Adrenal gland (tissue), 12 donors: Measurements from ENCODE around the gene RGS12. TPM values are rescaled to one million over a fixed set of nuclear protein-coding genes. Genes with fewer than 3 reads are reported as not detected.

ENCODE experiments used
- DNase-seq, 7 donors: peaks; one replicate each; pipeline ENCODE4 v3.0.0-alpha.2; 2019 to 2020
- H3K27ac ChIP-seq, 5 donors: fragments of 200-600 bp; sonication (generic) in 4 of 5; 1 replicate in 3 of 5; 2 replicates in 2 of 5; pipeline versions ENCODE4 v1.5.1 to v1.8.0; 2016 to 2020; ENCODE audit warnings: mild to moderate bottlenecking in 1 of 5
- H3K27me3 ChIP-seq: fragments of 200-600 bp; 2 replicates; pipeline ENCODE4 v1.8.0; 2021
- H3K36me3 ChIP-seq, 2 donors: fragments of 200-600 bp; replicated peaks in 1 of 2; 1 replicate in 1 of 2; 2 replicates in 1 of 2; pipeline versions ENCODE4 v1.5.1 to v1.8.0; 2018 to 2022
- H3K4me1 ChIP-seq, 2 donors: fragments of 200-600 bp; replicated peaks in 1 of 2; 1 replicate in 1 of 2; 2 replicates in 1 of 2; pipeline versions ENCODE4 v1.5.1 to v1.8.0; 2018 to 2021
- H3K4me3 ChIP-seq, 4 donors: fragments of 200-600 bp; sonication (generic) in 3 of 4; one replicate each; pipeline ENCODE4 v1.5.1; 2016 to 2018
- H3K9me3 ChIP-seq, 3 donors: fragments of 200-600 bp; sonication (generic) in 1 of 3; replicated peaks in 1 of 3; 1 replicate in 2 of 3; 2 replicates in 1 of 3; pipeline versions ENCODE4 v1.5.1 to v1.8.0; 2016 to 2021
- POLR2A ChIP-seq, 2 donors: fragments of 450-650 bp; IDR thresholded peaks; one replicate each; pipeline ENCODE4 v1.6.1; 2017; ENCODE audit warnings: antibody characterized with exemption in 2 of 2, mild to moderate bottlenecking in 2 of 2, moderate library complexity in 1 of 2
- WGBS, 4 donors: extraction: QIAGEN DNeasy Blood & Tissue Kit in 2 of 4; methylation state at CpG; one replicate each; pipeline versions ENCODE4 v1.1.5 to v1.1.7; 2013 to 2017; 5-methylcytosine and 5-hydroxymethylcytosine counted together
- intact Hi-C, 2 donors: fragments of 100-400 bp; cut with DNase I; formaldehyde crosslinking; loops; one replicate each; pipeline versions ENCODE4 v1.14.1 to v1.15.0; 2022 to 2023
- polyA plus RNA-seq, 3 donors: library from polyadenylated mRNA; stranded (reverse); fragments of 200-250 nt in 2 of 3; fragments of 350-450 nt in 1 of 3; fragmentation: Illumina TruSeq in 1 of 3; extraction: RNeasy Lipid Tissue Mini Kit (QIAGEN cat#74804) in 1 of 3; gene quantifications; one replicate each; pipeline ENCODE4 v1.2.3, GENCODE V29; 2013 to 2014
- total RNA-seq, 9 donors: library from RNA; depleted of rRNA in 4 of 9; stranded (reverse); fragments of >200 nt in 4 of 9; fragments of 120-200 nt in 1 of 9; fragmentation: NEBNext Ultra II Directional in 1 of 9; extraction: Animal tissue kit (Norgen Biotek cat#: 25700) in 1 of 9; gene quantifications; one replicate each; pipeline versions ENCODE4 v1.1.0 to v1.2.4, GENCODE V29; 2013 to 2023
- TF ChIP-seq, protein P1 (sequence below), 6 experiments: fragments of 450-650 bp in 4 of 6; fragments of 200-600 bp in 2 of 6; sonication (generic) in 1 of 6; IDR thresholded peaks; 1 replicate in 5 of 6; 2 replicates in 1 of 6; pipeline versions ENCODE4 v1.5.1 to v1.8.0; 2016 to 2021; ENCODE audit warnings: antibody characterized with exemption in 6 of 6, mild to moderate bottlenecking in 2 of 6, moderate library complexity in 1 of 6
- donor health status: healthy with polysubstance abuse.
- donor health status: Bipolar disorder and iron deficiency.
- donor health status: DM: yes; HTN: yes; CAD: no.
- donor health status: DM: no; HTN: no; CAD: no.
- donor health status: DM: no; HTN: no; CAD: no.
- donor health status: DM: yes; HTN: yes; CAD: no.

RGS12 gene
- total and polyA plus RNA-seq, 12 donors, result 8.2 to 73.9 (median 21.9) TPM

DNA sequence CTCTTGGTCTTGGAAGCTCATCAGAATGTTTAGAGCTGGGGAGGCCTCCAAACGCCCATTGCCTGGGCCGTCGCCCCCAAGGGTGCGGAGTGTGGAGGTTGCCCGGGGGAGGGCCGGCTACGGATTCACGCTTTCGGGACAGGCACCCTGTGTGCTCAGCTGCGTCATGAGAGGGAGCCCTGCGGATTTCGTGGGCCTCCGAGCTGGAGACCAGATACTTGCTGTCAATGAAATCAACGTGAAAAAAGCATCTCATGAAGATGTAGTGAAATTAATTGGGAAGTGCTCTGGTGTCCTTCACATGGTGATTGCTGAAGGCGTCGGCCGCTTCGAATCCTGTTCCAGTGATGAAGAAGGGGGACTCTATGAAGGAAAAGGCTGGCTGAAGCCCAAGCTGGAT is 23.3 kb downstream of the RGS12 start:
- Histone ChIP-seq H3K4me3 (no peak overlapping the region), H3K4me1 (peaks cover under 1 to 1% of the 10 kb centered on the region in 2 donors), H3K36me3 (peaks cover 0 to 9% of the 10 kb centered on the region in 2 donors), H3K27ac (no peak overlapping the region), H3K27me3 (no peaks in the 10 kb centered on the region), H3K9me3 (no peaks in the 10 kb centered on the region)
- WGBS, 4 donors, result 95 to 96% (median 95%) methylated on average over 18 of the region's 18 CpGs
- TF ChIP-seq, protein P1, sequence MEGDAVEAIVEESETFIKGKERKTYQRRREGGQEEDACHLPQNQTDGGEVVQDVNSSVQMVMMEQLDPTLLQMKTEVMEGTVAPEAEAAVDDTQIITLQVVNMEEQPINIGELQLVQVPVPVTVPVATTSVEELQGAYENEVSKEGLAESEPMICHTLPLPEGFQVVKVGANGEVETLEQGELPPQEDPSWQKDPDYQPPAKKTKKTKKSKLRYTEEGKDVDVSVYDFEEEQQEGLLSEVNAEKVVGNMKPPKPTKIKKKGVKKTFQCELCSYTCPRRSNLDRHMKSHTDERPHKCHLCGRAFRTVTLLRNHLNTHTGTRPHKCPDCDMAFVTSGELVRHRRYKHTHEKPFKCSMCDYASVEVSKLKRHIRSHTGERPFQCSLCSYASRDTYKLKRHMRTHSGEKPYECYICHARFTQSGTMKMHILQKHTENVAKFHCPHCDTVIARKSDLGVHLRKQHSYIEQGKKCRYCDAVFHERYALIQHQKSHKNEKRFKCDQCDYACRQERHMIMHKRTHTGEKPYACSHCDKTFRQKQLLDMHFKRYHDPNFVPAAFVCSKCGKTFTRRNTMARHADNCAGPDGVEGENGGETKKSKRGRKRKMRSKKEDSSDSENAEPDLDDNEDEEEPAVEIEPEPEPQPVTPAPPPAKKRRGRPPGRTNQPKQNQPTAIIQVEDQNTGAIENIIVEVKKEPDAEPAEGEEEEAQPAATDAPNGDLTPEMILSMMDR (IDR thresholded peaks at IDR 0.05), result no peak
- no peak for TF ChIP-seq POLR2A (IDR thresholded peaks at IDR 0.05)
- intact Hi-C loops, result no loop called here
- peak in 4 of 7 donors; percentile 6 to 36 (median 9) for DNase-seq

DNA sequence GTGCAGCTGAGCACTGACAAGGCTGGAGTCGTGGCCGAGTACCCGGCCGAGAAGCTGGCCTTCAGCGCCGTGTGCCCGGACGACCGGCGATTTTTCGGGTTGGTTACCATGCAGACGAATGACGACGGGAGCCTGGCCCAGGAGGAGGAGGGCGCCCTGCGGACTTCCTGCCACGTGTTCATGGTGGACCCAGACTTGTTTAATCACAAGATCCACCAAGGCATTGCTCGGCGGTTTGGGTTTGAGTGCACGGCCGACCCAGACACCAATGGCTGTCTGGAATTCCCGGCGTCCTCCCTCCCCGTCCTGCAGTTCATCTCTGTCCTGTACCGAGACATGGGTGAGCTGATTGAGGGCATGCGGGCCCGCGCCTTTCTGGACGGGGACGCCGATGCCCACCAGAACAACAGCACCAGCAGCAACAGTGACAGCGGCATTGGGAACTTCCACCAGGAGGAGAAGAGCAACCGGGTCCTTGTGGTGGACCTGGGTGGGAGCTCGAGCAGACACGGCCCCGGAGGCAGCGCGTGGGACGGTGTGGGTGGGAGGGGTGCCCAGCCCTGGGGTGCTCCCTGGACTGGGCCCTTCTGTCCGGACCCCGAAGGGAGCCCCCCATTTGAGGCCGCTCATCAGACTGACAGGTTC is 24.3 kb downstream of the RGS12 start:
- Histone ChIP-seq H3K9me3 (no peaks in the 10 kb centered on the region), H3K4me3 (no peak overlapping the region), H3K27me3 (no peaks in the 10 kb centered on the region), H3K4me1 (peaks cover 8 to 10% of the 10 kb centered on the region in 2 donors), H3K36me3 (peaks cover 0 to 9% of the 10 kb centered on the region in 2 donors), H3K27ac (no peak overlapping the region)
- WGBS, 4 donors, result 95 to 98% (median 96%) methylated on average over 26 to 42 of the region's 42 CpGs
- no peak for TF ChIP-seq POLR2A (IDR thresholded peaks at IDR 0.05)
- TF ChIP-seq, protein P1 (IDR thresholded peaks at IDR 0.05), result no peak
- peak in 4 of 7 donors; percentile 10 to 50 (median 14) for DNase-seq
- intact Hi-C loops, result no loop called here

DNA sequence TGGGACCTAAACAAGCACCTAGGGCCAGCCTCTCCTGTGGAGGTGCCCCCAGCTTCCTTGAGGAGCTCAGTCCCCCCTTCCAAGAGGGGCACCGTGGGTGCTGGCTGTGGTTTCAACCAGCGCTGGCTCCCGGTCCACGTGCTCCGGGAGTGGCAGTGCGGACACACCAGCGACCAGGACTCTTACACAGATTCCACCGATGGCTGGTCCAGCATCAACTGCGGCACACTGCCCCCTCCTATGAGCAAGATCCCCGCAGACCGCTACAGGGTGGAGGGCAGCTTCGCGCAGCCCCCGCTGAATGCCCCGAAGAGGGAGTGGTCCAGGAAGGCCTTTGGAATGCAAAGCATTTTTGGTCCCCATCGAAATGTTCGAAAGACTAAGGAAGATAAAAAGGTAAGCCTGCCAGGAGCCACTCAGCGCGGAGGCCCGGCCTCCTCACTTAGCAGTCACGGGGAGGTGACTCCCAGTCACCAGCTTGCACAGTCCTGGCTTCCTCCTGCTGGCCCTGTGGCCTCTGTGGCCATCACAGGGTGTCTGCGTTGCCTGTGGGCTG is 24.9 kb downstream of the RGS12 start:
- 90 to 100% (median 95%) methylated on average over 14 to 22 of the region's 22 CpGs for WGBS, 4 donors
- peak in 4 of 7 donors; percentile 10 to 39 (median 17) for DNase-seq

GRCh38 chr4:3318561-3319021 is 25.8 kb downstream of the RGS12 start:
- Histone ChIP-seq H3K4me1 (peaks cover 8 to 17% of the 10 kb centered on the region in 2 donors), H3K9me3 (no peaks in the 10 kb centered on the region), H3K27ac (no peak overlapping the region), H3K36me3 (peaks cover 0 to 9% of the 10 kb centered on the region in 2 donors), H3K27me3 (no peaks in the 10 kb centered on the region), H3K4me3 (no peak overlapping the region)
- intact Hi-C loops, result no loop called here
- TF ChIP-seq POLR2A (IDR thresholded peaks at IDR 0.05), result no peak
- TF ChIP-seq, protein P1 (IDR thresholded peaks at IDR 0.05), result no peak
- peak in 4 of 7 donors; percentile 5 to 46 (median 11) for DNase-seq
- 90 to 98% (median 92%) methylated on average over 8 to 10 of the region's 10 CpGs for WGBS, 4 donors

More for the DNA sequence above, 24.9 kb downstream of the RGS12 start:
- Histone ChIP-seq H3K9me3 (no peaks in the 10 kb centered on the region), H3K36me3 (peaks cover 0 to 9% of the 10 kb centered on the region in 2 donors), H3K27ac (no peak overlapping the region), H3K27me3 (no peaks in the 10 kb centered on the region), H3K4me1 (peaks cover 8 to 16% of the 10 kb centered on the region in 2 donors), H3K4me3 (no peak overlapping the region)
- TF ChIP-seq, protein P1 (IDR thresholded peaks at IDR 0.05), result no peak
- no peak for TF ChIP-seq POLR2A (IDR thresholded peaks at IDR 0.05)
- intact Hi-C loops, result no loop called here
